ENCODE results near the gene CBX4. TPM values are rescaled to one million over a fixed set of nuclear protein-coding genes. Genes with fewer than 3 reads are reported as not detected.
A peak's percentile ranks its signal among the peaks of the same experiment; 100 is the strongest.

CBX4 gene
- total and polyA plus RNA-seq, 2 of the 13 experiments (the other 11 are each of a cell fraction or from before 2014, with no cell fraction given), result 25.8 to 50.8 TPM

- no peak for TF ChIP-seq ELF4 (CRISPR knock-in tag; IDR thresholded peaks at IDR 0.05; ENCODE audit: borderline replicate concordance)
- TF ChIP-seq LRRFIP1 (CRISPR knock-in tag; conservative IDR thresholded peaks at IDR 0.05), result no peak
- 0 out of 2 replicates have a peak, but pooled peaks have one; percentile 45 for TF ChIP-seq MIXL1 (CRISPR knock-in tag; IDR thresholded peaks at IDR 0.05)
- no peak for TF ChIP-seq SAP130 (CRISPR knock-in tag; IDR thresholded peaks at IDR 0.05; ENCODE audit: low read depth)
- TF ChIP-seq, protein P1, sequence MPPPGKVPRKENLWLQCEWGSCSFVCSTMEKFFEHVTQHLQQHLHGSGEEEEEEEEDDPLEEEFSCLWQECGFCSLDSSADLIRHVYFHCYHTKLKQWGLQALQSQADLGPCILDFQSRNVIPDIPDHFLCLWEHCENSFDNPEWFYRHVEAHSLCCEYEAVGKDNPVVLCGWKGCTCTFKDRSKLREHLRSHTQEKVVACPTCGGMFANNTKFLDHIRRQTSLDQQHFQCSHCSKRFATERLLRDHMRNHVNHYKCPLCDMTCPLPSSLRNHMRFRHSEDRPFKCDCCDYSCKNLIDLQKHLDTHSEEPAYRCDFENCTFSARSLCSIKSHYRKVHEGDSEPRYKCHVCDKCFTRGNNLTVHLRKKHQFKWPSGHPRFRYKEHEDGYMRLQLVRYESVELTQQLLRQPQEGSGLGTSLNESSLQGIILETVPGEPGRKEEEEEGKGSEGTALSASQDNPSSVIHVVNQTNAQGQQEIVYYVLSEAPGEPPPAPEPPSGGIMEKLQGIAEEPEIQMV (CRISPR knock-in tag; IDR thresholded peaks at IDR 0.05; ENCODE audit: low read depth), result no peak
- TF ChIP-seq ZBTB33 (CRISPR knock-in tag; IDR thresholded peaks at IDR 0.05), result peak; percentile 71; the same call in 1 of the 2 replicates
- TF ChIP-seq KLF6 (CRISPR knock-in tag; IDR thresholded peaks at IDR 0.05), result no peak
- no peak for TF ChIP-seq SIN3A (IDR thresholded peaks at IDR 0.05; ENCODE audit: borderline replicate concordance, low read depth, low read length)
- TF ChIP-seq, protein P2, sequence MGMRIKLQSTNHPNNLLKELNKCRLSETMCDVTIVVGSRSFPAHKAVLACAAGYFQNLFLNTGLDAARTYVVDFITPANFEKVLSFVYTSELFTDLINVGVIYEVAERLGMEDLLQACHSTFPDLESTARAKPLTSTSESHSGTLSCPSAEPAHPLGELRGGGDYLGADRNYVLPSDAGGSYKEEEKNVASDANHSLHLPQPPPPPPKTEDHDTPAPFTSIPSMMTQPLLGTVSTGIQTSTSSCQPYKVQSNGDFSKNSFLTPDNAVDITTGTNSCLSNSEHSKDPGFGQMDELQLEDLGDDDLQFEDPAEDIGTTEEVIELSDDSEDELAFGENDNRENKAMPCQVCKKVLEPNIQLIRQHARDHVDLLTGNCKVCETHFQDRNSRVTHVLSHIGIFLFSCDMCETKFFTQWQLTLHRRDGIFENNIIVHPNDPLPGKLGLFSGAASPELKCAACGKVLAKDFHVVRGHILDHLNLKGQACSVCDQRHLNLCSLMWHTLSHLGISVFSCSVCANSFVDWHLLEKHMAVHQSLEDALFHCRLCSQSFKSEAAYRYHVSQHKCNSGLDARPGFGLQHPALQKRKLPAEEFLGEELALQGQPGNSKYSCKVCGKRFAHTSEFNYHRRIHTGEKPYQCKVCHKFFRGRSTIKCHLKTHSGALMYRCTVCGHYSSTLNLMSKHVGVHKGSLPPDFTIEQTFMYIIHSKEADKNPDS (CRISPR knock-in tag; IDR thresholded peaks at IDR 0.05), result no peak
- TF ChIP-seq, protein P3, sequence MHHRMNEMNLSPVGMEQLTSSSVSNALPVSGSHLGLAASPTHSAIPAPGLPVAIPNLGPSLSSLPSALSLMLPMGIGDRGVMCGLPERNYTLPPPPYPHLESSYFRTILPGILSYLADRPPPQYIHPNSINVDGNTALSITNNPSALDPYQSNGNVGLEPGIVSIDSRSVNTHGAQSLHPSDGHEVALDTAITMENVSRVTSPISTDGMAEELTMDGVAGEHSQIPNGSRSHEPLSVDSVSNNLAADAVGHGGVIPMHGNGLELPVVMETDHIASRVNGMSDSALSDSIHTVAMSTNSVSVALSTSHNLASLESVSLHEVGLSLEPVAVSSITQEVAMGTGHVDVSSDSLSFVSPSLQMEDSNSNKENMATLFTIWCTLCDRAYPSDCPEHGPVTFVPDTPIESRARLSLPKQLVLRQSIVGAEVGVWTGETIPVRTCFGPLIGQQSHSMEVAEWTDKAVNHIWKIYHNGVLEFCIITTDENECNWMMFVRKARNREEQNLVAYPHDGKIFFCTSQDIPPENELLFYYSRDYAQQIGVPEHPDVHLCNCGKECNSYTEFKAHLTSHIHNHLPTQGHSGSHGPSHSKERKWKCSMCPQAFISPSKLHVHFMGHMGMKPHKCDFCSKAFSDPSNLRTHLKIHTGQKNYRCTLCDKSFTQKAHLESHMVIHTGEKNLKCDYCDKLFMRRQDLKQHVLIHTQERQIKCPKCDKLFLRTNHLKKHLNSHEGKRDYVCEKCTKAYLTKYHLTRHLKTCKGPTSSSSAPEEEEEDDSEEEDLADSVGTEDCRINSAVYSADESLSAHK (CRISPR knock-in tag; IDR thresholded peaks at IDR 0.05; ENCODE audit: borderline replicate concordance), result no peak
- no peak for TF ChIP-seq ZNF282 (IDR thresholded peaks at IDR 0.05; ENCODE audit: partially characterized antibody)
- TF ChIP-seq TOPORS (CRISPR knock-in tag; IDR thresholded peaks at IDR 0.05), result no peak
- TF ChIP-seq, protein P4, sequence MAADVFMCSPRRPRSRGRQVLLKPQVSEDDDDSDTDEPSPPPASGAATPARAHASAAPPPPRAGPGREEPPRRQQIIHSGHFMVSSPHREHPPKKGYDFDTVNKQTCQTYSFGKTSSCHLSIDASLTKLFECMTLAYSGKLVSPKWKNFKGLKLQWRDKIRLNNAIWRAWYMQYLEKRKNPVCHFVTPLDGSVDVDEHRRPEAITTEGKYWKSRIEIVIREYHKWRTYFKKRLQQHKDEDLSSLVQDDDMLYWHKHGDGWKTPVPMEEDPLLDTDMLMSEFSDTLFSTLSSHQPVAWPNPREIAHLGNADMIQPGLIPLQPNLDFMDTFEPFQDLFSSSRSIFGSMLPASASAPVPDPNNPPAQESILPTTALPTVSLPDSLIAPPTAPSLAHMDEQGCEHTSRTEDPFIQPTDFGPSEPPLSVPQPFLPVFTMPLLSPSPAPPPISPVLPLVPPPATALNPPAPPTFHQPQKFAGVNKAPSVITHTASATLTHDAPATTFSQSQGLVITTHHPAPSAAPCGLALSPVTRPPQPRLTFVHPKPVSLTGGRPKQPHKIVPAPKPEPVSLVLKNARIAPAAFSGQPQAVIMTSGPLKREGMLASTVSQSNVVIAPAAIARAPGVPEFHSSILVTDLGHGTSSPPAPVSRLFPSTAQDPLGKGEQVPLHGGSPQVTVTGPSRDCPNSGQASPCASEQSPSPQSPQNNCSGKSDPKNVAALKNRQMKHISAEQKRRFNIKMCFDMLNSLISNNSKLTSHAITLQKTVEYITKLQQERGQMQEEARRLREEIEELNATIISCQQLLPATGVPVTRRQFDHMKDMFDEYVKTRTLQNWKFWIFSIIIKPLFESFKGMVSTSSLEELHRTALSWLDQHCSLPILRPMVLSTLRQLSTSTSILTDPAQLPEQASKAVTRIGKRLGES (CRISPR knock-in tag; IDR thresholded peaks at IDR 0.05; ENCODE audit: borderline replicate concordance), result no peak
Measured at GRCh38 chr17:79798299-79799173, 40.7 kb downstream of the CBX4 start (continued).
